SU-DHL-6 (cell line): ENCODE measurements around the gene CLDN5.

ENCODE experiments used
- EZH2phosphoT487 ChIP-seq: fragments of 200-600 bp; sonication (generic), shearing (Covaris generic); conservative IDR thresholded peaks from 2 replicates; pipeline ENCODE4 v1.6.1; 2018; ENCODE audit warnings: mild to moderate bottlenecking, antibody characterized with exemption, low read length, moderate library complexity, mixed read lengths
- TF ChIP-seq, protein P1 (sequence below): fragments of 200-600 bp; sonication (generic); IDR thresholded peaks from one replicate; pipeline ENCODE4 v1.5.1; 2017; ENCODE audit warnings: antibody characterized with exemption, mild to moderate bottlenecking, low read length, moderate library complexity; ENCODE audit not compliant: insufficient read depth, poor library complexity, severe bottlenecking

DNA sequence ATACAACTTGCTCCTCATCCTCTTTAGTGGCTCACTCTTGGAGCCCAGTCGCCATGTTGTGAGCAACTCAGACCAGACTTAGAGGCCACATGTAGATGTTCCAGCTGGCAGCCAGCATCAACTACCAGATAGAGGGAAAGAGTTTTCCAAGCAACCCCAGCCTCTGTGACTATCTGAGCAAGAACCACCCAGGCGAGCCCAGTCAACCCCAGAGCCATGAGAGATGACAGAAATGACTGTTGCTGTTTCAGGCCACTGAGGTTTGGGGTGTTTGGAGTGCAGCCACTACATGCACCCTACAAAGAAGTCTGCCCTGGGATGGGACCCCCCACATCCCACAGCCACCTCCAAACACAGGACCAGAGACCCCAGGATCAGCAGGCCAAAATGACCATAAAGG is 24.8 kb upstream of the CLDN5 start:
- TF ChIP-seq, protein P1, sequence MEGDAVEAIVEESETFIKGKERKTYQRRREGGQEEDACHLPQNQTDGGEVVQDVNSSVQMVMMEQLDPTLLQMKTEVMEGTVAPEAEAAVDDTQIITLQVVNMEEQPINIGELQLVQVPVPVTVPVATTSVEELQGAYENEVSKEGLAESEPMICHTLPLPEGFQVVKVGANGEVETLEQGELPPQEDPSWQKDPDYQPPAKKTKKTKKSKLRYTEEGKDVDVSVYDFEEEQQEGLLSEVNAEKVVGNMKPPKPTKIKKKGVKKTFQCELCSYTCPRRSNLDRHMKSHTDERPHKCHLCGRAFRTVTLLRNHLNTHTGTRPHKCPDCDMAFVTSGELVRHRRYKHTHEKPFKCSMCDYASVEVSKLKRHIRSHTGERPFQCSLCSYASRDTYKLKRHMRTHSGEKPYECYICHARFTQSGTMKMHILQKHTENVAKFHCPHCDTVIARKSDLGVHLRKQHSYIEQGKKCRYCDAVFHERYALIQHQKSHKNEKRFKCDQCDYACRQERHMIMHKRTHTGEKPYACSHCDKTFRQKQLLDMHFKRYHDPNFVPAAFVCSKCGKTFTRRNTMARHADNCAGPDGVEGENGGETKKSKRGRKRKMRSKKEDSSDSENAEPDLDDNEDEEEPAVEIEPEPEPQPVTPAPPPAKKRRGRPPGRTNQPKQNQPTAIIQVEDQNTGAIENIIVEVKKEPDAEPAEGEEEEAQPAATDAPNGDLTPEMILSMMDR, result no peak
- no peak for TF ChIP-seq EZH2phosphoT487
